GM19328 (cell line): Measurements from ENCODE around the gene CAV1.

ENCODE experiments used
- ATAC-seq: cut with Tn5 transposase; IDR thresholded peaks from one replicate; pipeline ENCODE4 v1.9.1; 2021; ENCODE audit warnings: mild to moderate bottlenecking, moderate library complexity; ENCODE audit not compliant: unreplicated experiment

CAV1 gene

DNA sequence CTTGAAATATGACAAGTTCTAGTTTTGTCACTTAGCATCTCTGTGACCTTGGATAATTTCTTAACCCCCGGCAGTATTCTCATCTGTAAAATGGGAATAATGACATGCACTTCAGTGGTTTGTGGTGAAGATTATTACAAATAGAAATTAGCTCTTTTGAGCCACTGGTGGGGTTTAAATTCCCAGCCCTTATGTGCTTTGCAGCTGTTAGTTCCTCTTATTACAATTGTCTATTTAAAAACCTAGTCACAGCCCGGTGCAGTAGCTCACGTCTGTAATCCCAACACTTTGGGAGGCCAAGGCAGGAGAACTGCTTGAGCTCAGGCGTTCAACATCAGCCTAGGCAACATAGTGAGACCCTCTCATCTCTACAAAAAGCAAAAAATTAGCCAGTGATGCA lies 30.1 kb downstream of the CAV1 start:
- ATAC-seq = no peak

GRCh38 chr7:116557066-116557585 lies 32.3 kb downstream of the CAV1 start:
- ATAC-seq = no peak

- ATAC-seq = no peak
Observed at GRCh38 chr7:116557901-116558300, 33.1 kb downstream of the CAV1 start.

- ATAC-seq = no peak
Observed at GRCh38 chr7:116560021-116560970, 35.5 kb downstream of the CAV1 start.

GRCh38 chr7:116561697-116562483 lies 37.1 kb downstream of the CAV1 start:
- ATAC-seq = no peak

GRCh38 chr7:116562529-116563121 lies 37.8 kb downstream of the CAV1 start:
- no peak for ATAC-seq

DNA sequence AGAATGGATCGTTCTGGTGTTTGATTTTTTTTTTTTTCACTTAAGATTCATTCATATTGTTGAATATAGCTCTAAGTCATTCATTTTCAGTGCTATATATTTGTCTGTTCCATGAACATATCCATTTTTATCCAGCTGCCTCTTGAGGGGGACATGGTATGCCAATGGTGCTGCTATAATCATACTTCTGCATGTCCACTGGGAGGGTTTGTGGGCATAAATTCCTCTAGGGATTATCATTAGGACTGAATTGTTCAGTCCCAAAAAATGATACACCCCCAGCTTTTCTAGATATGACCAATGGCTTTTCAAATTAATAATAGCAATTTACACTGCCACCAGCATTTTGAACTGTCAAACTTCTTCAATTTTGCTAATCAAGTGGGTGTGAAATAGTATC lies 41.1 kb downstream of the CAV1 start:
- ATAC-seq = no peak

- ATAC-seq = no peak
Observed at GRCh38 chr7:116566666-116567065, 41.8 kb downstream of the CAV1 start.

GRCh38 chr7:116569737-116570136 lies 44.9 kb downstream of the CAV1 start:
- ATAC-seq = no peak

DNA sequence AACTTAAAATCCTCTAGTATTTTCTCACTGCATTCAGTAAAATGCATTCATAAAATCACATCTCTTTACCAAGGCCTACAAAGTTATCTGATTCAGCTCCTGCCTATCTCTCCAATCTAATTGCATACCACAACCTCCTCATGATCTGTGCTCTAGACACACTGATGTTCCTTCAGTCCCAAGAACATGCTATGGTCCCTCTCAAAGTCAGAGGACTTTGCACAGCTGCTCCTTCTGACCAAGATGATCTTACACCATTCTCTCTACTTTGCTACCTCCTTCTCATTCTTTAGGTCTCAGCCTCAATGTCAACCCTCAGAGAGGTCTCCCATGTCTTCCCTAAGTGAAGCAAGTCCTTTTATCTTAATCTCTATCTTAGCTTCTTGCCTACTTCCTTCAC lies 45.5 kb downstream of the CAV1 start:
- ATAC-seq = no peak

GRCh38 chr7:116571037-116571436 lies 46.2 kb downstream of the CAV1 start:
- ATAC-seq = no peak

GRCh38 chr7:116571552-116571951 lies 46.7 kb downstream of the CAV1 start:
- no peak for ATAC-seq

DNA sequence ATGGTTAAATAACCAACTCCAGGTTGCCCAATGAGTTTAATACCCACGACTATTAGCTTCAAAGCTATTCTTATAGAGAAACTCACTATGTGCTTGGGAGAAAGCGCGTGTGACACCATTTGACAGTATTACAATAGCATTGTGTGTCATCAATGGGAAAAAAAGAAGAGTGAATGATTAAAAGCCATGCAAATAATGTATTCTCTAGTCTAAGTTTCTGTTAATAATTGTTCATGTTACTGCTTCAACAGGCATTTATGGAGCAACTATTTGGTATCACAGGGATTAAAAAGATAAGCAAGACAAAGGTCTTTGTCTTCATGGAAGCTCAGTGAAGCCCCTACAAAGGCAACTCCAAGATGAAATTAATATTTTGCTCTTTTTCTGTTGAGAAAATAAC lies 47.2 kb downstream of the CAV1 start:
- no peak for ATAC-seq

- no peak for ATAC-seq
Observed at GRCh38 chr7:116573541-116573940, 48.7 kb downstream of the CAV1 start.

- ATAC-seq = no peak
Observed at GRCh38 chr7:116574025-116574822, 49.4 kb downstream of the CAV1 start.

DNA sequence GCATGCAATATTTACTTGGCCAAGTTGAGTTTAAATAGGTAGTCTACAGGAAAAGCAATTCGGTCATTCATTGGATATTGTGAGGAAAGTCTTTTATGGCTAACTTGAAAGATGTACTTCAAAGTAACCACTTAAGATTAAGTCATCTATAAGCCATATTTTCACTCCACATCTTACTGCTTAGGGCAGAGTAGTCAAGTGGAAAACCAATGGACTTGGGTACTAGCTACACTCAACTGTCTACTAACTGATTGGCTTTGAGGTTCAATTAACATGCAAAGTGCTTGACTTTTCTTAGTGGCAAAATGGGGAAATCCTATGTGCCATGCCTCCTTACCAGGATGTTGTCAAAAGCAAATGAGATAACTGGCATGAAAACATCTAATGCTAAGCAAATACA lies 51.0 kb downstream of the CAV1 start:
- no peak for ATAC-seq

DNA sequence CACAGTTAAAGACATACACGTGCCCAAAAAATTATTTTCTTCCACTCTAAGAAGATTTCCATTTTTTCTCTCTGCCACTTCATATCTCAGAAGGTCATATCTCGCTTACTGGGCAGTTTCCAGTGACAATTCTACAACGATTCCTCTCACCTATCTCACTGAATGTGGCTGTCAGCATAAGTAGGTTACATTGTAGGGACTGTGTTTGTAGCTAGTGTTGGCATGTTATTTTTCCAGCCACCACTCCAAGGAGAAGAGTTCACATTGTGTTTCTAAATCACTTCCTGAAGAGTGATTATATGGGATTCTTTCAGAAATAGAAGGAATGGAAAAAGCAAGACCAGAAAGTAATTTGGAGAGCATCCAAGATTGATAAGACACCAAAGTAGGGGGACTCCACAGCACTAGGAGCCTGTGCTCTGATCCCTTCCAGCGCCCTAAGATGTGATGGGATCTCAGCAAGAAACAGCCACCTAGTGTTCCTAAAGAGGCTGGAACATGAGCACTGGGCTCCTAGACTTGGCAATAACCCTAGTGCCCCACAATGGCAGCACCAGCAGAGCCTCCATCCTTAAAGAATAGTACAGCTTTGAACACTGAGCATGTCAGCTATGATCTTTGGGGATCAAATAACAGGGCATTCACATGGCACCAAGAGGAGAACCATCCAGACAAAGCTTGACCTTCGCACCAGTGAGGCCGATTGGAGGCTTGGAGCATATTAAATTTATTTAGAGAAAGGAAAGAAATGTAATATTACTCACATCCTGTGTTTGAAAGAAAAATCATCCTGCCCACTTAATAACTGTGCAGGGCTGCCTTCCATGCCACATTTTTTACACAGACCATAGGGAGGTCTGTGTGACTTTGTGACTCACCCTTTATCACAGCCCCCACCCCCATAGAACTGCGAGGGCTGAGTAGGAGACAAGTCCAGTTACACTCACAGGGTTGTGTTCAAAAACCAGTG lies 51.8 kb downstream of the CAV1 start:
- no peak for ATAC-seq

GRCh38 chr7:116577320-116577871 lies 52.6 kb downstream of the CAV1 start:
- peak; percentile 48 for ATAC-seq

DNA sequence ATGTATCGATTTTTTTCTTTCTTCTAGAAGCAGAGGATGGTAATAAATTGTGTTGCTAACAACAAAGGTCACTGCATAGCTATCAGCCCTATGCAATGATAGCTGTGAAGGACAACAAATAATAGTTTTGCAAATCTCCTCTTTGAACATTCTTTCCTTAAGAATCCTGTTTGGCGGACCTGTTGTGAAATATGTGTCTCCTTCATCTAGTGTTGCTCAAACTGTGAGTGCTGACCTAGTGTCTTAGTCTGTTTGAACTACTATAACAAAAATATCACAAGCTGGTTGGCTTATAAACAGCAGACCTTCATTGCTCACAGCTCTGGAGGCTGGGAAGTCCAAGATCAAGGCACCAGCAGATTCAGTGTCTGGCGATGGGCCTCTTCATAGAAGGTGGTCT lies 53.7 kb downstream of the CAV1 start:
- ATAC-seq = no peak
